HG03060 (cell line): ENCODE data around the gene AKAP12.

ENCODE experiments used
- ATAC-seq: cut with Tn5 transposase; IDR thresholded peaks from one replicate; pipeline ENCODE4 v1.9.1; 2021; ENCODE audit warnings: low read depth, moderate number of reproducible peaks; ENCODE audit not compliant: unreplicated experiment

AKAP12 gene

GRCh38 chr6:151279891-151280290 is 40.1 kb downstream of the AKAP12 start:
- ATAC-seq, result no peak

- no peak for ATAC-seq
Measured at GRCh38 chr6:151280859-151281258, 41.1 kb downstream of the AKAP12 start.

- ATAC-seq, result no peak
Measured at GRCh38 chr6:151284012-151284411, 44.2 kb downstream of the AKAP12 start.

- no peak for ATAC-seq
Measured at GRCh38 chr6:151284548-151285017, 44.8 kb downstream of the AKAP12 start.

- ATAC-seq, result no peak
Measured at GRCh38 chr6:151285122-151285521, 45.4 kb downstream of the AKAP12 start.

GRCh38 chr6:151286214-151286613 is 46.4 kb downstream of the AKAP12 start:
- ATAC-seq, result no peak

- no peak for ATAC-seq
Measured at GRCh38 chr6:151288712-151289398, 49.1 kb downstream of the AKAP12 start.

GRCh38 chr6:151289399-151290007 is 49.7 kb downstream of the AKAP12 start:
- ATAC-seq, result no peak

GRCh38 chr6:151290877-151291721 is 51.3 kb downstream of the AKAP12 start:
- ATAC-seq, result no peak

GRCh38 chr6:151291722-151292059 is 51.9 kb downstream of the AKAP12 start:
- no peak for ATAC-seq

GRCh38 chr6:151292974-151293687 is 53.4 kb downstream of the AKAP12 start:
- no peak for ATAC-seq

GRCh38 chr6:151293688-151294016 is 53.9 kb downstream of the AKAP12 start:
- no peak for ATAC-seq

- ATAC-seq, result no peak
Measured at GRCh38 chr6:151294561-151295101, 54.9 kb downstream of the AKAP12 start.

- no peak for ATAC-seq
Measured at GRCh38 chr6:151297886-151298285, 58.1 kb downstream of the AKAP12 start.

- no peak for ATAC-seq
Measured at GRCh38 chr6:151299011-151299410, 59.2 kb downstream of the AKAP12 start.

GRCh38 chr6:151300267-151300991 is 60.7 kb downstream of the AKAP12 start:
- no peak for ATAC-seq

GRCh38 chr6:151301547-151301946 is 61.8 kb downstream of the AKAP12 start:
- ATAC-seq, result no peak

- no peak for ATAC-seq
Measured at GRCh38 chr6:151303231-151303630, 63.5 kb downstream of the AKAP12 start.

- no peak for ATAC-seq
Measured at GRCh38 chr6:151306269-151306783, 66.6 kb downstream of the AKAP12 start.

- ATAC-seq, result no peak
Measured at GRCh38 chr6:151307501-151307900, 67.7 kb downstream of the AKAP12 start.
